A673 (cell line): ENCODE results near the gene SYNGR3.
"Not testable (repeated sequence)": the region's sequence is repeated elsewhere in the genome, so short reads cannot be mapped to it uniquely, and the experiment has no call there.

Experiments
- CTCF ChIP-seq: fragments of 300-800, 200-600 bp; sonication (generic); conservative IDR thresholded peaks from 2 replicates; pipeline ENCODE4 v1.5.1; 2017; ENCODE audit warnings: low read depth, mild to moderate bottlenecking, antibody characterized with exemption, low read length, moderate library complexity, mixed read lengths
- EZH2 ChIP-seq: fragments of 200-600 bp; sonication (generic); IDR thresholded peaks from 2 replicates; pipeline ENCODE4 v1.6.1; 2017; ENCODE audit warnings: borderline replicate concordance, low read depth, mild to moderate bottlenecking, mixed read lengths, antibody characterized with exemption, low read length; ENCODE audit not compliant: poor library complexity, severe bottlenecking

GRCh38 chr16:1957434-1958142 lies 32.2 kb upstream of the SYNGR3 start:
- TF ChIP-seq CTCF, EZH2: not testable (repeated sequence)
